Hepatocyte (in vitro differentiated cells): Measurements from ENCODE around the gene AP3M1. TPM values are rescaled to one million over a fixed set of nuclear protein-coding genes. Genes with fewer than 3 reads are reported as not detected.

Experiments used
- DNase-seq: peaks from one replicate; pipeline ENCODE4 v3.0.0-alpha.2; 2016; ENCODE audit warnings: low spot score
- H2AFZ ChIP-seq: fragments of 200-600 bp; sonication (generic); 2 replicates; pipeline ENCODE4 v1.6.0; 2016; ENCODE audit warnings: antibody characterized with exemption, mild to moderate bottlenecking
- H3K27ac ChIP-seq: fragments of 200-600 bp; sonication (generic); 2 replicates; pipeline ENCODE4 v1.5.1; 2016; ENCODE audit warnings: mild to moderate bottlenecking
- H3K27me3 ChIP-seq: fragments of 200-600 bp; sonication (generic); 2 replicates; pipeline ENCODE4 v1.6.1; 2016
- H3K36me3 ChIP-seq: fragments of 200-600 bp; sonication (generic); replicated peaks from 2 replicates; pipeline ENCODE4 v1.5.1; 2016; ENCODE audit warnings: low read depth; ENCODE audit not compliant: insufficient read depth
- H3K4me1 ChIP-seq: fragments of 200-600 bp; sonication (generic); 2 replicates; pipeline ENCODE4 v1.5.1; 2016; ENCODE audit warnings: mild to moderate bottlenecking, moderate library complexity; ENCODE audit not compliant: insufficient read depth
- H3K4me2 ChIP-seq: fragments of 200-600 bp; sonication (generic); 2 replicates; pipeline ENCODE4 v1.6.0; 2016
- H3K4me3 ChIP-seq: fragments of 200-600 bp; sonication (generic); 2 replicates; pipeline ENCODE4 v1.5.1; 2016; ENCODE audit warnings: mild to moderate bottlenecking
- H3K79me2 ChIP-seq: fragments of 200-600 bp; sonication (generic); 2 replicates; pipeline ENCODE4 v1.6.0; 2017; ENCODE audit warnings: mild to moderate bottlenecking
- H3K9me2 ChIP-seq: fragments of 200-600 bp; sonication (generic); replicated peaks from 2 replicates; pipeline ENCODE4 v1.6.0; 2017; ENCODE audit warnings: mild to moderate bottlenecking; ENCODE audit not compliant: insufficient read depth
- H3K9me3 ChIP-seq: fragments of 200-600 bp; sonication (generic); 2 replicates; pipeline ENCODE4 v1.5.1; 2016; ENCODE audit warnings: low read depth, mild to moderate bottlenecking
- H4K20me1 ChIP-seq: fragments of 200-600 bp; sonication (generic); 2 replicates; pipeline ENCODE4 v1.6.0; 2016; ENCODE audit warnings: mild to moderate bottlenecking; ENCODE audit not compliant: insufficient read depth, poor library complexity, severe bottlenecking
- CTCF ChIP-seq: fragments of 200-600 bp; sonication (generic); IDR thresholded peaks from 2 replicates; pipeline ENCODE4 v1.5.1; 2016; ENCODE audit warnings: antibody characterized with exemption, mild to moderate bottlenecking; ENCODE audit not compliant: poor library complexity
- EZH2 ChIP-seq: fragments of 200-600 bp; sonication (generic); IDR thresholded peaks from 2 replicates; pipeline ENCODE4 v1.6.1; 2016; ENCODE audit warnings: antibody characterized with exemption, mild to moderate bottlenecking, borderline replicate concordance
- EZH2phosphoT487 ChIP-seq: fragments of 200-600 bp; sonication (generic); IDR thresholded peaks from one replicate; pipeline ENCODE4 v1.6.1; 2018; ENCODE audit warnings: antibody characterized with exemption, mild to moderate bottlenecking, low read depth, moderate library complexity; ENCODE audit not compliant: unreplicated experiment, severe bottlenecking
- WGBS: methylation state at CpG from one replicate; pipeline ENCODE4 v1.1.6; 2016; ENCODE audit warnings: low lambda C conversion rate; ENCODE audit errors: missing lambda C conversion rate; 5-methylcytosine and 5-hydroxymethylcytosine counted together
- polyA plus RNA-seq: library from polyadenylated mRNA; unstranded; fragments of >200 nt; fragmentation: Nextera tagmentation; extraction: Ambion mirVana; gene quantifications from 2 replicates; pipeline ENCODE4 v1.2.1, GENCODE V29; 2016
- total RNA-seq: library from RNA; depleted of rRNA; stranded (reverse); fragments of >200 nt; gene quantifications from 2 replicates; pipeline ENCODE4 v1.2.3, GENCODE V29; 2014

AP3M1 gene
- total and polyA plus RNA-seq, 2 experiments from 2014 or later = 28.2 to 35.0 TPM

- no peaks in the 10 kb centered on the region for H3K36me3 ChIP-seq
These were observed 46.9 kb downstream of the AP3M1 start for GRCh38 chr10:74103560-74104258.

DNA sequence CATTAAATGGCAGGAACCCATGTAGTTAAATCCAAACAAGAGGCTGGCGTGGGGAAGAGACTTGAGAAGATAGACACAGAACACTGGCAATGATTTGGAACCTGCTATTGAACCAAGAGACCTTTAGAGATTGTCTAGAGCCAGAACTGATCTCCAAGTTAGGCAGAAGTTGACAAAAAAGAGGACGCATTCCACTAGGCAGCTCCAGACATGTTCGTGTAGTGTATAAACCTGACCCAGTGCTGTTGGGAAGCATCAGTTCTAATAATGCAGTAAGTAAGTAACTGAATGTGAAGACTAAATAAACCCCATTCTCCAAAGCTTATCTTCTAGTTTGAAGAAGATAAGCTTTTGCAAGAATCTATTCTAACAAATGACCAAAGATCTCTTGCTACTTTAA lies 50.8 kb downstream of the AP3M1 start:
- Histone ChIP-seq H3K27me3 (no peaks in the 10 kb centered on the region), H3K4me3 (no peak overlapping the region), H3K79me2 (no peaks in the 10 kb centered on the region), H3K9me2 (no peaks in the 10 kb centered on the region), H3K4me2 (no peak overlapping the region), H2AFZ (no peak overlapping the region), H3K4me1 (no peaks in the 10 kb centered on the region), H3K9me3 (no peaks in the 10 kb centered on the region), H3K36me3 (no peaks in the 10 kb centered on the region), H4K20me1 (no peaks in the 10 kb centered on the region), H3K27ac (no peak overlapping the region)
- 88% methylated on average over 3 of the region's 3 CpGs for WGBS
- TF ChIP-seq CTCF = no peak
- TF ChIP-seq EZH2phosphoT487 = no peak
- TF ChIP-seq EZH2 = no peak
- DNase-seq = no peak

More at GRCh38 chr10:74103560-74104258, 46.9 kb downstream of the AP3M1 start:
- no peak overlapping the region for H3K4me3 ChIP-seq
- no peaks in the 10 kb centered on the region for H3K9me3 ChIP-seq
- H4K20me1 ChIP-seq = no peaks in the 10 kb centered on the region
- 81% methylated on average over 11 of the region's 11 CpGs for whole genome bisulfite sequencing
- peak; percentile 19 for DNase-seq
- TF ChIP-seq EZH2phosphoT487 = no peak
- TF ChIP-seq EZH2 = no peak
- peak; percentile 48 for TF ChIP-seq CTCF
- H3K4me1 ChIP-seq = no peaks in the 10 kb centered on the region
- H2AFZ ChIP-seq = no peak overlapping the region
- H3K27ac ChIP-seq = no peak overlapping the region
- H3K4me2 ChIP-seq = no peak overlapping the region
- no peaks in the 10 kb centered on the region for H3K79me2 ChIP-seq
- no peaks in the 10 kb centered on the region for H3K27me3 ChIP-seq
- H3K9me2 ChIP-seq = no peaks in the 10 kb centered on the region

GRCh38 chr10:74099420-74099819 lies 51.2 kb downstream of the AP3M1 start:
- Histone ChIP-seq H2AFZ (no peak overlapping the region), H3K4me1 (no peaks in the 10 kb centered on the region), H4K20me1 (no peaks in the 10 kb centered on the region), H3K4me3 (no peak overlapping the region), H3K9me2 (no peaks in the 10 kb centered on the region), H3K9me3 (no peaks in the 10 kb centered on the region), H3K27ac (no peak overlapping the region), H3K27me3 (no peaks in the 10 kb centered on the region), H3K4me2 (no peak overlapping the region), H3K79me2 (no peaks in the 10 kb centered on the region), H3K36me3 (no peaks in the 10 kb centered on the region)
- WGBS = 92% methylated on average over 3 of the region's 3 CpGs
- no peak for DNase-seq
- TF ChIP-seq EZH2phosphoT487 = no peak
- no peak for TF ChIP-seq CTCF
- no peak for TF ChIP-seq EZH2
